Measurements from ENCODE around the gene PTPRZ1. TPM values are rescaled to one million over a fixed set of nuclear protein-coding genes. Genes with fewer than 3 reads are reported as not detected.

The PTPRZ1 gene
- total RNA-seq, 4 donors from 2014 or later = 0.75 to 1.1 (median 0.98) TPM; not detected in 1

- TF ChIP-seq, protein P1, sequence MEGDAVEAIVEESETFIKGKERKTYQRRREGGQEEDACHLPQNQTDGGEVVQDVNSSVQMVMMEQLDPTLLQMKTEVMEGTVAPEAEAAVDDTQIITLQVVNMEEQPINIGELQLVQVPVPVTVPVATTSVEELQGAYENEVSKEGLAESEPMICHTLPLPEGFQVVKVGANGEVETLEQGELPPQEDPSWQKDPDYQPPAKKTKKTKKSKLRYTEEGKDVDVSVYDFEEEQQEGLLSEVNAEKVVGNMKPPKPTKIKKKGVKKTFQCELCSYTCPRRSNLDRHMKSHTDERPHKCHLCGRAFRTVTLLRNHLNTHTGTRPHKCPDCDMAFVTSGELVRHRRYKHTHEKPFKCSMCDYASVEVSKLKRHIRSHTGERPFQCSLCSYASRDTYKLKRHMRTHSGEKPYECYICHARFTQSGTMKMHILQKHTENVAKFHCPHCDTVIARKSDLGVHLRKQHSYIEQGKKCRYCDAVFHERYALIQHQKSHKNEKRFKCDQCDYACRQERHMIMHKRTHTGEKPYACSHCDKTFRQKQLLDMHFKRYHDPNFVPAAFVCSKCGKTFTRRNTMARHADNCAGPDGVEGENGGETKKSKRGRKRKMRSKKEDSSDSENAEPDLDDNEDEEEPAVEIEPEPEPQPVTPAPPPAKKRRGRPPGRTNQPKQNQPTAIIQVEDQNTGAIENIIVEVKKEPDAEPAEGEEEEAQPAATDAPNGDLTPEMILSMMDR (IDR thresholded peaks at IDR 0.05; ENCODE audit: low read depth) = no peak
These were observed 192.0 kb downstream of the PTPRZ1 start for GRCh38 chr7:122064971-122065370.

DNA sequence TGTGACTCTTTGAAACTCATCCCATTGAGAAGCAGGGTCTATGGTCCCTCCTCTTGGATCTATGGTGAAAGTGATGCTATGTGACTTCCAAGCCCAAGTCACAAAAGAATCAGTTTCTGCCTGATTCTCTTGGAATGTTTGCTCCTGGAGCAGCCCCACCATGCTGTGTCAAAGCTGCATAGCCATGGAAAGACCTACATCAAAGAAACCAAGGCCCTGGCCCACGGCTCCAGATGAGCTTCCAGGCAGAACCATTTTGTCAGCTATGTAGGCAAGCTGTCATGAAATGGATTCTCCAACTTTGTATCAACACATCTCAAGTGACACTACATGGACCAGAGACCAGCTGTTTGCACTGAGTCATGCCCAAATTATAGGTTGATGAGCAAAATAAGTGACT, 194.1 kb downstream of the PTPRZ1 start:
- TF ChIP-seq, protein P1 (IDR thresholded peaks at IDR 0.05; ENCODE audit: low read depth) = no peak

DNA sequence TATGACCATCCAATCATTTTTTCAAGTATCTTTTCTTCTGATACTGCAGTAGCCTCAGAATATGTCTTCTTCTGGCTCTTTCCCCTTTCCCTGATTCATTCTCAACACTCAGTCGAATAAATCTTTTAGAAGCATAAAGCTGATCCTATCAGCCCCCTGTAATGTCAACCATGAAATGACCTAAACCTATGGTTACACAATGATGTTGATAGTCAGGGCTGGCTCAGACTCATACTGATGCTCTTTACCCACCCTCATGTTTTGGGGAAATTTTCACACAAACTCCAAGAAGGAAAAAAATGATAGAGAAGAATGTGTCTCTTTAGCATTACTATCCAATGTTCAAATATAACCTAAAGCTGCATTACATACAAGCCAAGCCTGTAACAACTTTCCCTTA, 195.1 kb downstream of the PTPRZ1 start:
- TF ChIP-seq, protein P1 (IDR thresholded peaks at IDR 0.05; ENCODE audit: low read depth) = no peak

- TF ChIP-seq, protein P1 (IDR thresholded peaks at IDR 0.05; ENCODE audit: low read depth) = no peak
These were observed 196.0 kb downstream of the PTPRZ1 start for GRCh38 chr7:122068999-122069398.

- TF ChIP-seq, protein P1 (IDR thresholded peaks at IDR 0.05; ENCODE audit: low read depth) = no peak
These were observed 197.1 kb downstream of the PTPRZ1 start for GRCh38 chr7:122070062-122070461.

GRCh38 chr7:122070834-122071233, 197.9 kb downstream of the PTPRZ1 start:
- TF ChIP-seq, protein P1 (IDR thresholded peaks at IDR 0.05; ENCODE audit: low read depth) = no peak

- TF ChIP-seq, protein P1 (IDR thresholded peaks at IDR 0.05; ENCODE audit: low read depth) = no peak
These were observed 199.3 kb downstream of the PTPRZ1 start for GRCh38 chr7:122072272-122072671.
